Activated T-cell treated with anti-CD3 and anti-CD28 coated beads, Interleukin-2, amount 50 U/mL, for 72 hours (primary cell): ENCODE measurements around the gene PSMD13. TPM values are rescaled to one million over a fixed set of nuclear protein-coding genes. Genes with fewer than 3 reads are reported as not detected.
"Not testable (repeated sequence)": the region's sequence is repeated elsewhere in the genome, so short reads cannot be mapped to it uniquely, and the experiment has no call there.

Experiments
- ATAC-seq, 2 donors: fragments of 150-1000 bp; cut with Tn5 transposase; replicated peaks in 1 of 2; 2 replicates each; pipeline ENCODE4 v1.10.0; 2021; ENCODE audit warnings: moderate library complexity in 2 of 2, mild to moderate bottlenecking in 1 of 2
- DNase-seq, 2 donors: peaks; one replicate each; pipeline ENCODE4 v3.0.0; 2021 to 2022; ENCODE audit warnings: mixed read lengths in 1 of 2
- H3K27ac Mint-ChIP-seq: one replicate; pipeline ENCODE4 v1.8.0; 2022; ENCODE audit warnings: mild to moderate bottlenecking, moderate library complexity, mixed read lengths
- H3K27me3 Mint-ChIP-seq: one replicate; pipeline ENCODE4 v1.8.0; 2022; ENCODE audit warnings: low read depth, mixed read lengths
- H3K36me3 Mint-ChIP-seq, 2 donors: one replicate each; pipeline ENCODE4 v1.8.0; 2022; ENCODE audit warnings: mixed read lengths in 2 of 2, mild to moderate bottlenecking in 1 of 2; ENCODE audit not compliant: insufficient read depth in 2 of 2
- H3K4me1 Mint-ChIP-seq: one replicate; pipeline ENCODE4 v1.8.0; 2022; ENCODE audit warnings: low read depth, mixed read lengths
- H3K4me3 Mint-ChIP-seq, 2 donors: one replicate each; pipeline ENCODE4 v1.8.0; 2022; ENCODE audit warnings: mild to moderate bottlenecking in 2 of 2, mixed read lengths in 2 of 2, moderate library complexity in 2 of 2
- H3K9me3 Mint-ChIP-seq, 2 donors: one replicate each; pipeline ENCODE4 v1.8.0; 2022; ENCODE audit warnings: mixed read lengths in 2 of 2
- total RNA-seq, 2 donors: library from RNA; stranded (reverse); gene quantifications; one replicate each; pipeline ENCODE4 v1.2.3, GENCODE V29; 2022

Gene PSMD13
- total RNA-seq, 2 donors from 2014 or later = 133 to 174 TPM

DNA sequence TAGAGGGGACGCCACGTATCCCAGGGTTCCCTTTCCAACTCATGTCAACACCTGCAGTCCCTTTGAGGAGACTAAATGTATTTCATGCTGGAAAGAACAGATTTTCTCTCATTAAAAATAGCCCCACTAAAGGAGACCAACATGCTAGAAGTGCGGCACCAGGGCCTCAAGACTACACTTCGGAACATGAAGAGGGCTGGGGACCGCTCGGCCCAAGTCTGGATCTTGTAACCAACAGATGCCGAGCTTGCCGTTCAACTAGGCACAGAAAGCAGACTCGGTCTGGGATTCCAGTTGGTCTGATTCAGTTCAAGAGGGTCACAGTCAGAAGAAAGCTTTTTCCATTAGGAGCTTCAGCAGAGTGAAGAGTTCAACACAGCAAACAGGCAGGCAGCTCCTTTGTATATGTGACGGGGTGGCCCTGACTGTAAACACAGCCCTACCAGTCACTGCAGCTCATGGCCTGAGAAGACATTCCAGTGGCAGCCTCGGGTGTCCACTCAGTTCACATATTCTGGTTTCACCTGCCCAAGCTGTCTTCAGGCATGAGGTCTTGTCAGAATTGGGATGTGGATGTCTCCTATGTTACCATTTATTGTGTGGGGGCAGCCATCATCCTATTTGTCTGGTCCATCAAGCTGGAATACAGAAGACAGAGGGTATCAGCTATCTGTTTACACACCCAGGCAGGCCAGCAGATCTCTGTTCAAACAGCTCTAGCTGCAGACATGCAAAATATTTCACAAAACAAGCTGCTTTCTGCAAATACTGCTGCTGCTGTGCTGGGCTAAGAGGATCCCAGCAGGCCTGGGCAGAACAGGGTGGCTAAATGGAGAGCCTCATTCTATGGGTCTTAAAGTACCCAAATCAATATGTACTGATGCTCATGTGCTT is 20.4 kb upstream of the PSMD13 start:
- no peaks in the 10 kb centered on the region for H3K9me3 Mint-ChIP-seq
- H3K4me3 Mint-ChIP-seq = no peak overlapping the region
- H3K4me1 Mint-ChIP-seq = peaks cover 27% of the 10 kb centered on the region
- no peaks in the 10 kb centered on the region for H3K27me3 Mint-ChIP-seq
- ATAC-seq (no peak), DNase-seq (no peak)
- H3K27ac Mint-ChIP-seq = no peak overlapping the region
- peaks cover 3 to 13% of the 10 kb centered on the region in 2 donors for H3K36me3 Mint-ChIP-seq

DNA sequence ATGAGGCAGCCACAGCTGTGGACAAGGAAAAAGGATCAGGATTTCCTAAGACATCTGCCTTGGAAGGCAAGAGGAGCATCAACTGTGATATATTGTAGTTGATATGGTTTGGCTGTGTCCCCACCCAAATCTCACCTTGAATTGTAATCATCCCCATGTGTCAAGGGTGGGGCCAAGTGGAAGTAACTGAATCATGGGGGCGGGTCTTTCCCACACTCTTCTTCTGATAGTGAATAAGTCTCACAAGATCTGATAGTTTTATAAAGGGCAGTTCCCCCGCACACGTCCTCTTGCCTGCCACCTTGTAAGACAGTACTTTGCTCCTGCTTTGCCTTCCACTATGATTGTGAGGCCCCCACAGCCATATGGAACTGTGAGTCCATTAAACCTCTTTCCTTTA is 19.1 kb upstream of the PSMD13 start:
- no peak for ATAC-seq
- Mint-ChIP-seq H3K27me3 (no peaks in the 10 kb centered on the region), H3K27ac (peak overlapping the region; percentile 77), H3K4me3 (no peak overlapping the region), H3K9me3 (no peaks in the 10 kb centered on the region), H3K4me1 (peaks cover 25% of the 10 kb centered on the region), H3K36me3 (peaks cover 3 to 13% of the 10 kb centered on the region in 2 donors)
- DNase-seq = no peak

DNA sequence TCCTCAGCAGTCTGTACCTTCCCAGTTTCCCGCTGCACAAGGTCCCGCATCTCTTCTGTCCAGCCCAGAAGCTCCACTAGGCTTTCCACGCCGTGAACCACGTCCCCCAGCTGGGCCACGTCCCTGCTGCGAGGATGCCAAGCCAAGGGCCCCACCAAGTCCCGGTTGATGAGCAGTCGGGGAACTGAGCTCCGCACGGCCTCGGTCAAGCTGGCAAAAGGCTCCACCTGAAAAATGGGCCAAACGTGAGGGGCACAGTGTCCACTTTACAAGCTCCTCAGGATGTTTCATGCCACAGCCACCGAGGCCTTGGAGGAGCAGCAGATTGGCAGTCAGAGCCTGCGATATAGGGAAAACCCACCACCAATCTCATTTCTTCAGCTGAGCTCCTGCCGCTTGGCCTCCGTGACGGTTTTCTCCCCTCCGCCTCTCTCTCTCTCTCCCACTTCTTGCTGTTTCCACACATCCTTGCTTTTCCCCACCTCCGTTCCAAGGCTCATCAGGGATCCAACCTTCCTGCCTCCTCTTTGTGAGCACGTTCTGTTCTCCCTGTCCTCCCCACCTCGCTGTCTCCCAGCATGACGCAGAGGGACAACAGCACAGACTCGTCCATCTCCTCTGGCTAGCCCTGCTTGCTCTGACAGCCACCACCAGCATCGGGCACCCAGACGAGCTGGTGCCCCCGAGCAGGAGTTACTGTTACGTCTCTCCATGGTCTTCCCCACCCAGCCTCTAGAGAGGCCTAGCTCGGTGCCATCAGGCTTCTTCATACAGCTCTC is 17.8 kb upstream of the PSMD13 start:
- no peaks in the 10 kb centered on the region for H3K9me3 Mint-ChIP-seq
- no peak for ATAC-seq
- peak overlapping the region; percentile 16 for H3K27ac Mint-ChIP-seq
- DNase-seq = no peak
- no peak overlapping the region for H3K4me3 Mint-ChIP-seq
- no peaks in the 10 kb centered on the region for H3K27me3 Mint-ChIP-seq
- H3K36me3 Mint-ChIP-seq = peaks cover 0 to 8% of the 10 kb centered on the region in 2 donors
- H3K4me1 Mint-ChIP-seq = peaks cover 25% of the 10 kb centered on the region

DNA sequence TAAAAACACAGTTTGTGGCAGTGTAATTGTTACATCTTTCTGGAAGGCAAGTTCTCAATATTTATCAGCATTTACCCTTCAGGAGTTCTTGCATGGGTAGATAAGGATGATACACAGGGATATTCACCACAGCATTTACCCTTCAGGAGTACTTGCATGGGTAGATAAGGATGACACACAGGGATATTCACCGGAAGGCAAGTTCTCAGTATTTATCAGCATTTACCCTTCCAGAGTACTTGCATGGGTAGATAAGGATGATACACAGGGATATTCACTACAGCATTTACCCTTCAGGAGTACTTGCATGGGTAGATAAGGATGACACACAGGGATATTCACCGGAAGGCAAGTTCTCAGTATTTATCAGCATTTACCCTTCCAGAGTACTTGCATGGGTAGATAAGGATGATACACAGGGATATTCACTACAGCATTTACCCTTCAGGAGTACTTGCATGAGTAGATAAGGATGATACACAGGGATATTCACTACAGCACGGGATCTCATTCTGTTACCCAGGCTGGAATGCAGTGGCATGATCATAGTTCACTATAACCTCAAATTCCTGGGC is 16.0 kb upstream of the PSMD13 start:
- not testable (repeated sequence) for H3K36me3 Mint-ChIP-seq, DNase-seq, H3K27me3 Mint-ChIP-seq, H3K9me3 Mint-ChIP-seq, H3K4me3 Mint-ChIP-seq, H3K27ac Mint-ChIP-seq, ATAC-seq
- H3K4me1 Mint-ChIP-seq = peaks cover 30% of the 10 kb centered on the region

DNA sequence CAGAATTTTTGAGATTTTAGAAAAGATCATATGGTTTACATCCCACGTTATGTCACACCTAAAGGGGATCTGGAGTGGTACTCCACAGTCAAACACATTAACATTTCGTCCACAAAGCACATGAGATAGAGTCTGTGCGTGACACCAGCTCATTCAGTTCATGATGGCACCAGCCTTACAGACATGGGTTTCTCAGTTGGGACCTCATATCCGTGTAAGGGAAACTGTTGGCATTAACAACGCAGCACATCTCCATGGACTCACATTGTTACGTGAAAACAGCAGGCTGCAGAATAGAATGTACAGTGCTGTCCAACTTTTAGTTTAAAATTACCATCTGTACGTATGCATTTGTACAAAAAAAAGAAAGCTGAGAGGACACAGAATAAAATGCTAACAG is 15.2 kb upstream of the PSMD13 start:
- Mint-ChIP-seq H3K4me3 (no peak overlapping the region), H3K27ac (no peak overlapping the region), H3K9me3 (no peaks in the 10 kb centered on the region), H3K36me3 (peaks cover 0 to 5% of the 10 kb centered on the region in 2 donors), H3K4me1 (peaks cover 35% of the 10 kb centered on the region), H3K27me3 (no peaks in the 10 kb centered on the region)
- no peak for ATAC-seq
- no peak for DNase-seq

DNA sequence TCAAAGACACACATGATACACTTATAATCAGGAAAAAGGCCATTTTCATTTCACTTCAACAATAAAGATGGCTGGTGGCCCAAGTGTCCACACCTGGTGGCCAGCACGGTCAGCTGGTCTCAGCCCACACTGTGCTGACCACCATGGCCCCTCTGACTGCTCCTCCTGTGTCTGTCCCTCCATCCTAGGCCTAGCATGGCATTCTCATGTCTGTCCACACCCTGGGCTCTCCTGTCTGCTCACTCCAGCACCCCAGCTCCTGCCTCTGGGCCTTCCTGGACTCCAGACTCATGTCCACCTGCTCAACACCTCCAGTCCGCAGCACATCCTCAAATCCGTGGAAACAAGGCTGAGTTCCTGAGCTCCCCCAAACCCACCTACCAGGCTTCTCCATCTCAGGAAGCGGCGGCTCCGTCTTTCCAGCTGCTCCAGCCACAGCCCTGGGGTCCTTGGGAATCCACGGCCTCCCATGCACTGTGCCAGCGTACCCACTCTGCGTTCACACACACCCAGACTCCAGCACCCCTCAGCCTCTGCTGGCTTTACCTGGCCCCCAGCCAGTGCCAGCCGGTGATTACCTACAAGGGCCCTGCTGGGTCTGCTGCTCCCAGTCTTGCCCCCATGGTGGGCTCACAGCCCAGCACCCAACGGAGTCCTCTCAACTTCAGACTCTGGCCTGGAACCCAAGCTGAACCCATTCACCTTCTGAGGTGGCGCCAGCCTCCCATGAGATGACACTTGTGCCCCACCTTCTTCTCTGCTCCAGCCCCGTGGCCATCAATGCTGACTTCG is 14.6 kb upstream of the PSMD13 start:
- H3K9me3 Mint-ChIP-seq = no peaks in the 10 kb centered on the region
- peaks cover 0 to 5% of the 10 kb centered on the region in 2 donors for H3K36me3 Mint-ChIP-seq
- ATAC-seq (no peak), DNase-seq (no peak)
- no peaks in the 10 kb centered on the region for H3K27me3 Mint-ChIP-seq
- no peak overlapping the region for H3K27ac Mint-ChIP-seq
- no peak overlapping the region for H3K4me3 Mint-ChIP-seq
- H3K4me1 Mint-ChIP-seq = peaks cover 32% of the 10 kb centered on the region

DNA sequence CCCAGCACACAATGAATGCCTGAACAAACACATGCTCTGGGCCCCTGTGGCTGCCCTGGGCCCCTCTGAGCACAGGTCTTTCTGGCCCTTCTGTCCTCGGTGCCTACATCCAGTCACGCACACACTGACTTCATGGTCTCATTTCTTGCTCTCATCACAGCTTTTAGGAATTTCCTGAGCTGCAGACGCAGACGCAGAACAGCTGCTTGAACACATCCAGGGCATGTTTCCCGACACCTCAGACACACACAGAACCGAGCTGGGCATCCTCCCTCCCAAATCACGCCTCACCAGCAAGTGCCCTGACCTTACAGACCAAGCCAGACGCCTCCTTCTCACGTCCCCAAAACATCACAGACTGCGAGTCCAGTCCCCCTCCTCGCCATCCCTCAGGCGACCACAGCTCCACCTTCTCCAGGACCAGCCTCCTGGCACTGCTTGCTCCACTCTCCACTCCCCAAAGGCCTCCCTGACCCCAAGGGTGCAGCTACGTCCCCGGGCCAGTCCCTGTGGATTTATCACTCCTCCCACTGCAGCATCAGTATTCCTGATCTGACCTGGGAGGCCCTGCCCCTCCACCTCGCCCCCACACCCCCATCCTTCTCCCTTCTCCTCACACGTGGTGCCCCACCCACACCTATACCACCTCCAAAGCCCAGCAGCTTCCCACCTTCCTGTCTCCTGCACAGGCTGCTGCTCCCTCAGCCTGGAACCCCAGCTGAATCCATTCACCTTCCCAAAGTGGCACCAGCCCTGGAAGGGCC is 13.6 kb upstream of the PSMD13 start:
- Mint-ChIP-seq H3K9me3 (no peaks in the 10 kb centered on the region), H3K4me1 (peaks cover 23% of the 10 kb centered on the region), H3K27me3 (no peaks in the 10 kb centered on the region), H3K27ac (no peak overlapping the region), H3K36me3 (peaks cover 0 to 5% of the 10 kb centered on the region in 2 donors), H3K4me3 (no peak overlapping the region)
- no peak for DNase-seq
- peak in 1 of 2 donors; percentile 29 for ATAC-seq

DNA sequence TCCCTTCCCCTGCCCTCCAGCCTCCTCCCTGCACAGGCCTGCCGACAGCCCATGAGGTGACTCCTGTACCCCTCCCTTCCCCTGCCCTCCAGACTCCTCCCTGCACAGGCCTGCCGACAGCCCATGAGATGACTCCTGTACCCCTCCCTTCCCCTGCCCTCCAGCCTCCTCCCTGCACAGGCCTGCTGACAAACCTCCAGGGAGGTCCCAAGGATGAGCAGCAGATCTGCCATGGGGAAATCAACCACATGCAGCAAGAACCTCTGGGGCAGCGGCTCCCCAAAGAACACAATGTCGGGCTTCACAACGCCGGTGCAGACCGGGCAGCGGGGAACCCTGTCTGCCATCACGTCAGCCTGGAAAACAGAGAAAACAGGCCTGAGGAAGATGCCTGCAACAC is 12.9 kb upstream of the PSMD13 start:
- peaks cover 0 to 5% of the 10 kb centered on the region in 2 donors for H3K36me3 Mint-ChIP-seq
- peaks cover 23% of the 10 kb centered on the region for H3K4me1 Mint-ChIP-seq
- DNase-seq (no peak), ATAC-seq (no peak)
- H3K27me3 Mint-ChIP-seq = no peaks in the 10 kb centered on the region
- no peaks in the 10 kb centered on the region for H3K9me3 Mint-ChIP-seq
- no peak overlapping the region for H3K4me3 Mint-ChIP-seq
- no peak overlapping the region for H3K27ac Mint-ChIP-seq

DNA sequence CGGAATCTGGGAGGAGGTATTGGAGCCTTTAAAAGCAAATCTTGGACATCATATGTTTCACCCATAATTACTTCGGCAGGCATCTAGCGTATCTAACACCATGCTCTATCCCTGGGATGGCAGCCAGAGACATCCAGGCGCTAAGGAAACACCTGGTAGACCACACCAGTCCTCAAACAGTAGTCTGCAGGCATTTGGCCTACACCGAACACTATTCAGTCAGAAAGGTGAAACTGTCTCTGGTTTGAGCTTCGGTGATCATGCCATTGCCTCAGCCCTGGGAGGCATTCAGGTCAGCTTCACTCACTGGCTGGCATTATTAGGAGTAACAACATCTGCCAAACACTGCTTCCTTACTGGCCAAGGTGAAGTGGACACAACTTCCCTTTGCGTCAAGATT is 12.4 kb upstream of the PSMD13 start:
- H3K36me3 Mint-ChIP-seq = peaks cover 0 to 2% of the 10 kb centered on the region in 2 donors
- ATAC-seq (no peak), DNase-seq (no peak)
- H3K9me3 Mint-ChIP-seq = no peaks in the 10 kb centered on the region
- peaks cover 22% of the 10 kb centered on the region for H3K4me1 Mint-ChIP-seq
- no peak overlapping the region for H3K27ac Mint-ChIP-seq
- no peaks in the 10 kb centered on the region for H3K27me3 Mint-ChIP-seq
- H3K4me3 Mint-ChIP-seq = no peak overlapping the region

DNA sequence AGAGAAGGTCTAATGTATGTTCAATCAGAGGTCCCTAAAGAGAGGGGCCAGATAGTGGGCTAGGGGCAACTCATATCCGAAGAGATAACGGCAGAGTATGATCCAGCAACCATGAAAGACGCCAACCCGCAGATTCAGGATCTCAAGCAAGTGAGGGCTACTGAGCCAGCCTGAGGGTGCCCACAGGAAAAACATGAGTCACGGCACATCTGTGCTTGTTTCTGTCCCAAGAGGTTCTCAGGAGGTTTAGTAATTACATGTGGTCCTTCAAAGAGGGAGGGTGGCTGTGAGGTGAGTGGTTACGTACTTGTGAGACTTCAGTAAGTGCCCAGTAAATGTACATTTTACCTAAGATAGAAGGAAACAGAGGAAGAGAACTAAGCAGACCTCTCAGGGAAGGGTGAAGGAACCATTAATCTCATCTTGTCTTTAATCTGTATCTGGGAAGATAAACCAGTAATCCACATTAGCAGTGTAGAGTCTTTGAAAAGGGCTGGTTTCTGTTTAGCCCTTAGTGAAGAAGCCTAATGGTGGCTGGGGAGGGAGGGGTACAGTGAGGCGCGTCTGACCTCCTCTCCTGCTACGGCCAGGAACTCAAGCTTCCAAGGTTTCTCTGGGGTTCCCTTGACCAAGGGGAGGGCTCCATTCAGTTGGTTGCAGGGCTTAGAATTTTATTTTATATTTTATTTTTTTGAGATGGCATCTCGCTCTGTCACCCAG is 10.9 kb upstream of the PSMD13 start:
- ATAC-seq = peak; percentile 73 to 75
- Mint-ChIP-seq H3K27ac (no peak overlapping the region), H3K4me1 (peaks cover 22% of the 10 kb centered on the region), H3K9me3 (no peaks in the 10 kb centered on the region), H3K36me3 (no peaks in the 10 kb centered on the region), H3K27me3 (no peaks in the 10 kb centered on the region), H3K4me3 (no peak overlapping the region)
- no peak for DNase-seq

DNA sequence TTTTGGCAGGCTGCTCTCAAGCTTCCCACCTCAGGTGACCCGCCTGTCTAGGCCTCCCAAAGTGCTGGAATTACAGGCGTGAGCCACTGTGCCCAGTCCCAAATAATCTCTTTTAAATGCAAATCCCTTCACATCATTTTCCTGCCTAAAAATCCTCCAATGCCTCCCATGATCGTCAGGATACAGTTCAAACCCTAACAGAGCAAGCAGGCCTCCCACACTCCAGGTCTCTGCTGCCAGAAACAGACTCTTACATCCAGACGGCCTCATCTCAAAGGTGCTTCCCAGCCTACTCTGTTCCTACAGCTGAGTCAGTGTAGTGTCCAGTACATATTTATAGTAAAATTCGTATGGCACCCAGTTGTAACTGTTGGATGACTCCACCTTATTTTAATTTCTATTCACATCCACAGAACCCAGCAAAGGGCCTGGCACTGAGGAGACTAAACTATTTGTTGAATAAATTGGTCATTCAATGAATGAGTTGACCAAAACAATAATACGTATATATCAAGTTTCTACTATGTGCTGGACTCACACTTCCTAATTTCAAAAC is 8.9 kb upstream of the PSMD13 start:
- H3K36me3 Mint-ChIP-seq = no peaks in the 10 kb centered on the region
- ATAC-seq (no peak), DNase-seq (no peak)
- no peaks in the 10 kb centered on the region for H3K27me3 Mint-ChIP-seq
- H3K4me3 Mint-ChIP-seq = peak overlapping the region in 1 of 2 donors; percentile 1
- H3K9me3 Mint-ChIP-seq = no peaks in the 10 kb centered on the region
- no peak overlapping the region for H3K27ac Mint-ChIP-seq
- H3K4me1 Mint-ChIP-seq = peaks cover 20% of the 10 kb centered on the region
